Esophagus squamous epithelium (tissue), 4 donors: Measurements from ENCODE around the gene MAP3K5.

ENCODE experiments used
- CTCF ChIP-seq, 6 experiments: fragments of 450-650 bp in 4 of 6; fragments of 200-600 bp in 2 of 6; sonication (generic) in 2 of 6; IDR thresholded peaks; one replicate each; pipeline ENCODE4 v1.5.1; 2016 to 2019; ENCODE audit warnings: antibody characterized with exemption in 6 of 6, mild to moderate bottlenecking in 4 of 6, moderate library complexity in 4 of 6
- POLR2A ChIP-seq, 4 donors: fragments of 450-650 bp; IDR thresholded peaks; one replicate each; pipeline ENCODE4 v1.6.1; 2017; ENCODE audit warnings: antibody characterized with exemption in 4 of 4, mild to moderate bottlenecking in 4 of 4, moderate library complexity in 3 of 4

- TF ChIP-seq CTCF (IDR thresholded peaks at IDR 0.05) (no peak), POLR2A (IDR thresholded peaks at IDR 0.05) (no peak)
These were observed 281.5 kb downstream of the MAP3K5 start for GRCh38 chr6:136510782-136511181.
